ENCODE data around the gene ELF1. TPM values are rescaled to one million over a fixed set of nuclear protein-coding genes. Genes with fewer than 3 reads are reported as not detected.

The ELF1 gene
- total RNA-seq, 1 experiment from 2014 or later: 28.5 TPM

DNA sequence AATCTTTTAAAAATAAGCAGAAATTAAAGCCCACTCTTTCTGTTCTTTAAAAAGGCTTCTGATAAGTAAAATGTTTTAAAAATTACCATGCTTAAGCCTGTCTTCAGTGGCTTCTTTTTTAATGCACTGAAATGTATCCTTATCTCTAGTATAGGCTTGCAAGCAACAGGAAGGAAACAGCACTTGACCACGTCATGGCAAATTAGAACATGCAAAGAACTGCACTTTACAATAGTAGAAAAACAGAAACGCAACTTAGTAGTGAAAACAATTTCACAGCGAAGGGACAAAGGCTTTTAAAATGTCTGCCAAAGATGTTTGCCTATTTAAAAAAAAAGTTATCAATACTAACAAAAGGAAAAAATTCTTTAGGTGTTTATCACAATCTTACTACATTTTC lies 36.3 kb downstream of the ELF1 start:
- Histone ChIP-seq H3K27ac (ENCODE audit: low read length) (peak overlapping the region; percentile 81), H3K36me3 (ENCODE audit: control insufficient read depth, insufficient read depth, low read length) (no peaks in the 10 kb centered on the region), H3K27me3 (ENCODE audit: control insufficient read depth, insufficient read depth, low read length) (no peaks in the 10 kb centered on the region), H3K9me3 (ENCODE audit: control insufficient read depth, insufficient read depth, low read depth, low read length) (no peaks in the 10 kb centered on the region), H3K4me1 (ENCODE audit: control insufficient read depth, insufficient read depth, low read length) (peaks cover 42% of the 10 kb centered on the region), H3K4me3 (ENCODE audit: low read depth in 2 of 2, low read length in 2 of 2) (no peak overlapping the region; a peak in 1 of 4 replicates)
- intact Hi-C loops (cut with micrococcal nuclease; ENCODE audit: unreplicated experiment) (no loop called here), in situ Hi-C loops (cut with HindIII; ENCODE audit: low pct_unique_long_range_greater_than_20kb, low sequenced_read_pairs) (no loop called here)
- ChIA-PET CTCF (no interaction called here), POLR2A (no interaction called here)
- BruUV-seq (replicated peaks): no TSS peak
- DNase-seq (ENCODE audit: low read depth, low spot score) (no peak), ATAC-seq (0 out of 2 replicates have a peak, but pooled peaks have one; percentile 61)
- TF ChIP-seq, protein P1, sequence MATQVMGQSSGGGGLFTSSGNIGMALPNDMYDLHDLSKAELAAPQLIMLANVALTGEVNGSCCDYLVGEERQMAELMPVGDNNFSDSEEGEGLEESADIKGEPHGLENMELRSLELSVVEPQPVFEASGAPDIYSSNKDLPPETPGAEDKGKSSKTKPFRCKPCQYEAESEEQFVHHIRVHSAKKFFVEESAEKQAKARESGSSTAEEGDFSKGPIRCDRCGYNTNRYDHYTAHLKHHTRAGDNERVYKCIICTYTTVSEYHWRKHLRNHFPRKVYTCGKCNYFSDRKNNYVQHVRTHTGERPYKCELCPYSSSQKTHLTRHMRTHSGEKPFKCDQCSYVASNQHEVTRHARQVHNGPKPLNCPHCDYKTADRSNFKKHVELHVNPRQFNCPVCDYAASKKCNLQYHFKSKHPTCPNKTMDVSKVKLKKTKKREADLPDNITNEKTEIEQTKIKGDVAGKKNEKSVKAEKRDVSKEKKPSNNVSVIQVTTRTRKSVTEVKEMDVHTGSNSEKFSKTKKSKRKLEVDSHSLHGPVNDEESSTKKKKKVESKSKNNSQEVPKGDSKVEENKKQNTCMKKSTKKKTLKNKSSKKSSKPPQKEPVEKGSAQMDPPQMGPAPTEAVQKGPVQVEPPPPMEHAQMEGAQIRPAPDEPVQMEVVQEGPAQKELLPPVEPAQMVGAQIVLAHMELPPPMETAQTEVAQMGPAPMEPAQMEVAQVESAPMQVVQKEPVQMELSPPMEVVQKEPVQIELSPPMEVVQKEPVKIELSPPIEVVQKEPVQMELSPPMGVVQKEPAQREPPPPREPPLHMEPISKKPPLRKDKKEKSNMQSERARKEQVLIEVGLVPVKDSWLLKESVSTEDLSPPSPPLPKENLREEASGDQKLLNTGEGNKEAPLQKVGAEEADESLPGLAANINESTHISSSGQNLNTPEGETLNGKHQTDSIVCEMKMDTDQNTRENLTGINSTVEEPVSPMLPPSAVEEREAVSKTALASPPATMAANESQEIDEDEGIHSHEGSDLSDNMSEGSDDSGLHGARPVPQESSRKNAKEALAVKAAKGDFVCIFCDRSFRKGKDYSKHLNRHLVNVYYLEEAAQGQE (IDR thresholded peaks at IDR 0.05; ENCODE audit: insufficient read depth in 1 of 2, low read depth in 2 of 2, low read length in 1 of 2): no peak
- no peak for TF ChIP-seq SIN3A (IDR thresholded peaks at IDR 0.05; ENCODE audit: borderline replicate concordance, insufficient read depth, low read depth, low read length)
- TF ChIP-seq POLR2AphosphoS5 (IDR thresholded peaks at IDR 0.05; ENCODE audit: low read depth, low read length): no peak
- TF ChIP-seq, protein P2, sequence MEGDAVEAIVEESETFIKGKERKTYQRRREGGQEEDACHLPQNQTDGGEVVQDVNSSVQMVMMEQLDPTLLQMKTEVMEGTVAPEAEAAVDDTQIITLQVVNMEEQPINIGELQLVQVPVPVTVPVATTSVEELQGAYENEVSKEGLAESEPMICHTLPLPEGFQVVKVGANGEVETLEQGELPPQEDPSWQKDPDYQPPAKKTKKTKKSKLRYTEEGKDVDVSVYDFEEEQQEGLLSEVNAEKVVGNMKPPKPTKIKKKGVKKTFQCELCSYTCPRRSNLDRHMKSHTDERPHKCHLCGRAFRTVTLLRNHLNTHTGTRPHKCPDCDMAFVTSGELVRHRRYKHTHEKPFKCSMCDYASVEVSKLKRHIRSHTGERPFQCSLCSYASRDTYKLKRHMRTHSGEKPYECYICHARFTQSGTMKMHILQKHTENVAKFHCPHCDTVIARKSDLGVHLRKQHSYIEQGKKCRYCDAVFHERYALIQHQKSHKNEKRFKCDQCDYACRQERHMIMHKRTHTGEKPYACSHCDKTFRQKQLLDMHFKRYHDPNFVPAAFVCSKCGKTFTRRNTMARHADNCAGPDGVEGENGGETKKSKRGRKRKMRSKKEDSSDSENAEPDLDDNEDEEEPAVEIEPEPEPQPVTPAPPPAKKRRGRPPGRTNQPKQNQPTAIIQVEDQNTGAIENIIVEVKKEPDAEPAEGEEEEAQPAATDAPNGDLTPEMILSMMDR (IDR thresholded peaks at IDR 0.05): no peak
- no peak for TF ChIP-seq TCF7L2 (IDR thresholded peaks at IDR 0.05; ENCODE audit: low read depth, low read length)

DNA sequence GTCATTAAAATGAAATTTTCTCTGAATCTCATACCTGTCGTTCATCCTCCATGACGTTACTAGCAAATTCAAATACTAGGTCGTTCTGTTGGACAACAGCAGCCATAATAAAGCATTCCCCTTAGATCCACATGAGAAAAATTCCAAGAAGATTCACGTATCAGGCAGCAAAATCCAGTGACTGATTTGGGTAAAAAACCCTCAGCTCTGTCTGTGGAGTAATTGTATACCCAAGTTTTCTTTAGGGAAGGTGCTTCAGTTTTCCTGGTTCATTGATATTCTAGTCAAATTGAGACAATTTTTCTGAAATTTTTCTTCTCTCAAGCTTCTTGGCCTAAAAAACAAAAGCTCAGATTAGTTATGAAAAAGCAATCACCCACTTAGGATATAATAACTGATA lies 37.2 kb downstream of the ELF1 start:
- peak overlapping the region in 1 of 2 experiments; percentile 42; a peak in 2 of 4 replicates for H3K4me3 ChIP-seq (ENCODE audit: low read depth in 2 of 2, low read length in 2 of 2)
- BruUV-seq (replicated peaks): no TSS peak
- ChIA-PET CTCF (no interaction called here), POLR2A (no interaction called here)
- DNase-seq (ENCODE audit: low read depth, low spot score) (no peak), ATAC-seq (no peak)
- H3K36me3 ChIP-seq (ENCODE audit: control insufficient read depth, insufficient read depth, low read length): no peaks in the 10 kb centered on the region
- H3K27me3 ChIP-seq (ENCODE audit: control insufficient read depth, insufficient read depth, low read length): no peaks in the 10 kb centered on the region
- intact Hi-C loops (cut with micrococcal nuclease; ENCODE audit: unreplicated experiment): no loop called here
- peaks cover 42% of the 10 kb centered on the region for H3K4me1 ChIP-seq (ENCODE audit: control insufficient read depth, insufficient read depth, low read length)
- H3K27ac ChIP-seq (ENCODE audit: low read length): peak overlapping the region; percentile 81
- TF ChIP-seq, protein P1 (IDR thresholded peaks at IDR 0.05; ENCODE audit: insufficient read depth in 1 of 2, low read depth in 2 of 2, low read length in 1 of 2): no peak
- TF ChIP-seq SIN3A (IDR thresholded peaks at IDR 0.05; ENCODE audit: borderline replicate concordance, insufficient read depth, low read depth, low read length) (no peak), POLR2AphosphoS5 (IDR thresholded peaks at IDR 0.05; ENCODE audit: low read depth, low read length) (no peak), TCF7L2 (IDR thresholded peaks at IDR 0.05; ENCODE audit: low read depth, low read length) (no peak)
- TF ChIP-seq, protein P2 (IDR thresholded peaks at IDR 0.05): no peak
- in situ Hi-C loops (cut with HindIII; ENCODE audit: low pct_unique_long_range_greater_than_20kb, low sequenced_read_pairs): no loop called here
- no peaks in the 10 kb centered on the region for H3K9me3 ChIP-seq (ENCODE audit: control insufficient read depth, insufficient read depth, low read depth, low read length)

Data from Panc1 (cell line).